Measurements from ENCODE around the gene BORCS5.

- TF ChIP-seq EZH2 (IDR thresholded peaks at IDR 0.05; ENCODE audit: insufficient read depth, poor library complexity, severe bottlenecking) (no peak), EZH2phosphoT487 (IDR thresholded peaks at IDR 0.05; ENCODE audit: insufficient read depth, low read depth) (no peak)
Observed at GRCh38 chr12:12405882-12406281, 49.0 kb downstream of the BORCS5 start.

All from GM23248 (cell line).